Measurements from ENCODE around the gene MXD1.
"Not testable (repeated sequence)": the region's sequence is repeated elsewhere in the genome, so short reads cannot be mapped to it uniquely, and the experiment has no call there.

MXD1 gene, protein sequence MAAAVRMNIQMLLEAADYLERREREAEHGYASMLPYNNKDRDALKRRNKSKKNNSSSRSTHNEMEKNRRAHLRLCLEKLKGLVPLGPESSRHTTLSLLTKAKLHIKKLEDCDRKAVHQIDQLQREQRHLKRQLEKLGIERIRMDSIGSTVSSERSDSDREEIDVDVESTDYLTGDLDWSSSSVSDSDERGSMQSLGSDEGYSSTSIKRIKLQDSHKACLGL

DNA sequence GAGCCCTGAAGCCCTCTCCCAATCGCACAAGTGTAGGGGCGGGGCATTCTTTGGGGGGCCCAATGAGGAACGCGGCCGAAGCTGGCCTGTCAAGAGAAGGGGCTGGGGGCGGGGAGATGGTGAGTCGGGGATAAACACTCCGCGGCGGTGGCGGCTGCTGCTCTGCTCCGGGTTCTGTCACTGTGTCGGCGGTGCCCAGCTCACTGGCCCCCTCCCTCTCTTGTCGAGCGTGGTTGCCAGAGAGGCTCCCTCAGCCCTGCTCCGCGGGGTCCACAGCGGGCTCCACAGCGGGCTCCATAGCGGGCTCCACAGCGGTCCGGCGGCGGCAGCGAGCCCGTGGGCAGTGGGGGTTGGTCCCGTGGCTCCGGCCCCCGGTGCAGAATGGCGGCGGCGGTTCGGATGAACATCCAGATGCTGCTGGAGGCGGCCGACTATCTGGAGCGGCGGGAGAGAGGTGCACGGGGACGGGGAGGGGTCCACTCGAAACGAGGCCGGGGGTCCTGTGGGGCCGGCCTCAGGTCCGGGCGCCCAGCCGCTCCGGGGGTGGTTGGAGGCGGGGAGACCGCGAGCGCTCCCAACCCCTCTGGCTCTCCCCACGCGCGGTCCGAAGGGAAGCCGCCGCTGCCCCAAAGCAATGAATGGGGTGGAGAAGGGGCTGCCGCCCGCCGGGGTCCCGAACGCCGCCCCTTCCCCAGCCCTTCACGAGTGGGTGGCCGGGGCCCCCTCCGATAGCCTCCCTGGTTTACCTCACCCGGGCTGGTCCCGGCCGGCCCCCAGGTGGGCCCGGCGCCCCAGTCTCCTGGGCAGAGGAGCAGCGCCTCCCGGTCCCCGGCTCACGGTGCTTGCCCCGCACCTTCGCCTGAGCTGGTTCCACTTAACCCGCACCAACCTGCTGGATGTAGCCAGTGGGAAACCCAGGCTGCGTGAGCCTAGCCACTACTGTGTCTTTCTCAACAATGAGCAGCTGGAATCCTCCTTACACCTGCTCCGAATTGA is at the start of gene MXD1:
Gene MXD1 (plus strand): TSS at position 160 of the 996 bp plus-strand sequence. CDS start 222 bp downstream, at position 382.
- DNase-seq: no peak

DNA sequence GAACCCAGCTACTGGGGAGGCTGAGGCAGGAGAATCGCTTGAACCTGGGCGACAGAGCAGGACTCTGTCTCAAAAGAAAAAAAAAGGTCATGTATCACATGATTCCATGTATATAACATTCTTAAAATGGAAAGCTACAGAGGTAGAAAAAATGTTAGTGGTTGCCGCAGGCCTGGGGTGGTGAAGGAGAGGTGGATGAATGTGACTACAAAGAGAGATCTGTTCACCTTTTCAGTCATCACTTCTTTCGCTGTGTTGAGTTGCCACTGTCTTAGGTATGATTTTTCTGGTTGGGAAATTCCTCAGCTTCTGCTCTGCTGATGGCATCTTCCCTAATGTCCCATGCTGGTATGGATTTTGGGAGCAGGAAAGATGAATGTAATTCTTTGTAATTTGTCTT is 26.5 kb upstream of the MXD1 start:
- no peak for DNase-seq

- no peak for DNase-seq
Observed at GRCh38 chr2:69889302-69889701, 25.6 kb upstream of the MXD1 start.

DNA sequence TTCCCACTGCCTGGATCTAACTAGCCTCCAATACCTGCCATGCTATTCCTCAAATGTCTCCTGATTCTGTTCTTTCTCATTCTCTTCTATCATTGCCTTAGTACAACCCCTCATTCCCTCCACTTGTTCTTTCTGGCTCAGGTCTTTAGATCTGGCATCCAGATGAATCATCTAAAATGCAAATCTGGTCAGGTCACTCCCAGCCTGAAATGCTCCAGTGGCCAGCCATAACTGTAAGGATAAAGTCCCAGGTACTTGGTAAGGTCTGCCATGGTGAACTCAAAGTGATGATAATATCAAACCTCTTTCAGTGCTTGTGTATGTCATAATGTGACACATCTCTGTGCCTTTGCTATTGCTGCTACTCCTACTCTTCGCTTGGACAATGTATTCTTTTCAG is 24.0 kb upstream of the MXD1 start:
- DNase-seq: no peak

DNA sequence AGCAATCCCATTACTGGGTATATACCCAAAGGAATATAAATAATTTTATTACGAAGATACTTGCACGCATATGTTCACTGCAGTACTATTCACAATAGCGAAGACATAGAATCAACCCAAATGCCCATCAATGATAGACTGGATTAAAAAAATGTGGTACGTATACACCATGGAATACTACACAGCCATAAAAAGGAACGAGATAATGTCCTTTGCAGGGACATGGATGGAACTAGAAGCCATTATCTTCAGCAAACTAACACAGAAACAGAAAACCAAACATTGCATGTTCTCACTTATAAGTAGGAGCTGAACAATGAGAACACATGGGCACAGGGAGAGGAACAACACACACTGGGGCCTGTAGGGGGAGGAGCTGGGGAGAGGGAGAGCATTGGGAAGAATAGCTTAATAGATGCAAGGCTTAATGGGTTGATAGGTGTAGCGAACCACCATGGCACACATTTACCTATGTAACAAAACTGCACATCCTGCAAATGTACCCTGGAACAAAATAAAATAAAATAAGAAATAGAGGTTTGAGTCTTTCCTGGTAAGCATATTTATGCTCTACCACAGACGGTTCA is 22.0 kb upstream of the MXD1 start:
- DNase-seq: not testable (repeated sequence)

- peak; percentile 62 for DNase-seq
Observed at GRCh38 chr2:69893684-69894551, 21.0 kb upstream of the MXD1 start, which contains the start of gene SNRNP27. SNRNP27 (plus strand) TSS chr2:69893956; CDS start chr2:69893985, 29 bp downstream.

- not testable (repeated sequence) for DNase-seq
Observed at GRCh38 chr2:69894737-69895136, 20.2 kb upstream of the MXD1 start.

- DNase-seq: no peak
Observed at GRCh38 chr2:69902213-69902922, 12.5 kb upstream of the MXD1 start.

DNA sequence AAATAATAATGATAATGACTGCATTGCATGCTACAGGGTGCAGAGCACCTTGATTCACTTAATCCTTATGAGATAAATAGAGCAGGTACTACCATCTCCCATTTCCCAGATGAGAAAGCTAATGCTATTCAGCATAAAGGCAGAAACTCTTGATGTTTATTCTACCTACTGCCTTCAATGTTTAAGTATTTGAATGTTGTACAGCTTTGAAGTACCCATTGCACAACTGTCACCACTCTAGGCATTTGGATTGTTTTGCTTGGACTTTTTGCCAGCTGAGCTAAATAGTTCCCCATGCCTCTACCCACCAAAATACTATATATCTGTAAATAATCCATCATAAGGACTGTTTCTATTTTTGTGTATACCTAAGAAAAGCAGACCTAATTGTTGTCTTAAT is 7.7 kb upstream of the MXD1 start:
- no peak for DNase-seq

GRCh38 chr2:69911985-69912563 is 2.8 kb upstream of the MXD1 start:
- DNase-seq: peak; percentile 9

- peak; percentile 100 for DNase-seq
Observed at GRCh38 chr2:69914164-69914949, 552 bp upstream of the MXD1 start.

- DNase-seq: no peak
Observed at GRCh38 chr2:69916106-69916505, 1.2 kb downstream of the MXD1 start.

- DNase-seq: no peak
Observed at GRCh38 chr2:69917852-69918251, 2.9 kb downstream of the MXD1 start.

- DNase-seq: no peak
Observed at GRCh38 chr2:69918401-69918800, 3.5 kb downstream of the MXD1 start.

GRCh38 chr2:69923116-69923515 is 8.2 kb downstream of the MXD1 start:
- DNase-seq: no peak

DNA sequence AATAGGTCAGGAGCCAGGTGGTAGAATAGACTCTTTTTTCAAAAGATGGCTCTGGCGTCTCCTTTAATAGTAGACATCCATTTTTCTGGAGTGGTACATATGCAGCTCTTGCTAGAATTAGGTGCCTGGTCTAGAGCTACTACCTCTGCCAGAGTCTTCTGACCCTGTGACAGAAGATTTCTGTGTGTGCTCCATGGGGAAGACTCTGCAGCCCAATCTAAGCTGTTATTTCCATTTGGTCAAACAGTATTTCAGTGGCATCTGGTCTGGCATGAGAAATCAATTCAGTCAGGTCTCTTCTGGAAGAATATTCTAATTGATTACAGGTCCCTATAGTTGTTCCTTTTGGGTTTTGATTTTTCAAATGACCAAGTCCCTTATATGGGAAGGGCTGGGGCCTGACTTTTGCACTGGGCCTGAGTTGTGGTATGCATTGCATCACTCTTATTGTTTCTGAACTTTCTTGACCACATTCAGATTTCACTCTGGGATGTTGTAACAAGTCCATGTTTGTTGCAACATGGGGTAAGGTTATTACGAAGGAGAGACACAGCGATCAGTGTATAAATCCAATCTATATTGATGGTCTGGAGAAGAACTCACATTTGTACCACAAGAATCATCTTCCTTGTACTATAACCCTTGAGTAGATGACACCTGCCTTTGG is 12.1 kb downstream of the MXD1 start:
- no peak for DNase-seq

DNA sequence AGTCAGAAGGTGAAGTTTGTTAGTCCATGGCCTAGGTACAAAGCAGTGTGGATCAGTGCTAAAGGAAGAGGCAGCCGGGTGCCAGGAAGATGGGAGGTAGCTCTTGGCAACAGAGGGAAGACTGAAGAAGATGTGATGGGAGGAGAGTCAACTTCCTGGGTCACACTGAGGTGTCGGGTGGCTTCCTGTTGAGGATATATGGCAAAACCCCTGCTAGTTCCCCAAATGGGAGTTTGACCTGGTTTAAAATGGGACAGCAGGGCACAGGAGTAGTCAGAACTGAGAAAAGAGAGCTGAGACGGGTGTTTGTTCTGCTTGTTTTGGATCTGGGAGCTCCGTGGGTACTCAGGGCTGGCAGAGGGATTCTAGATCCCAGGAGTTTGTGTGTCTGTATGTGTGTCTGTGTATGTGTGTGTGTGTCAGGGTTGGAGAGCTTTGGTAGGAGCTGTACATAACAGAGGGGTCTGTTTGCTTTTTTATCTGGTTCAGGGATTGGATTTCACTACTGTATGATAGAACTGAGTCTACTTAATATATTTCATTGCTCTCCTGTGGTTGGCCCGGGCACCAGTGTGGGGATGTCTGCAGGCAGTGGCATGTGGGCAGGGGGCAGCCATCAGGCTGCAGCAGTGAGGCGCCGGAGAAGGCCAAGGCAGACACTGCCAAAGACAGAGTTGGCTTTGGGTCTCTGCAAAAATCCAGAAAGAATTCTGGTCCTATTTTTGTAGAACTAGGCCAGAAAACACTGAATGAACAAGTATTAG is 17.1 kb downstream of the MXD1 start:
- no peak for DNase-seq

DNA sequence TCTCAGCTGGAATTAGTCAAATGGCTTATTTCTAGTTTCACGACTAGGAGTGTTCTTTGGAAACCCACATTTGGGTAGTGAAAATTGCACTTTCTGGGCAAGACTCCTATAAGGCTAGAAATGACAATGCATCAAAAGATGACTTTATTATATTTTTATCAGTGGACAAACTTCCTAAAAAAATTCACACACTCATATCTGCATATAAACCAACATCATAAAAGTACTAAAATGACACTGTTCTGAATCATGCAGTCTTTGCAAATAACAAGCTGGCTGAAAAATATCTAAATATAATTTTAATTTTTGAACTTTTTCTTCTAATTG is 17.6 kb downstream of the MXD1 start:
- no peak for DNase-seq

DNA sequence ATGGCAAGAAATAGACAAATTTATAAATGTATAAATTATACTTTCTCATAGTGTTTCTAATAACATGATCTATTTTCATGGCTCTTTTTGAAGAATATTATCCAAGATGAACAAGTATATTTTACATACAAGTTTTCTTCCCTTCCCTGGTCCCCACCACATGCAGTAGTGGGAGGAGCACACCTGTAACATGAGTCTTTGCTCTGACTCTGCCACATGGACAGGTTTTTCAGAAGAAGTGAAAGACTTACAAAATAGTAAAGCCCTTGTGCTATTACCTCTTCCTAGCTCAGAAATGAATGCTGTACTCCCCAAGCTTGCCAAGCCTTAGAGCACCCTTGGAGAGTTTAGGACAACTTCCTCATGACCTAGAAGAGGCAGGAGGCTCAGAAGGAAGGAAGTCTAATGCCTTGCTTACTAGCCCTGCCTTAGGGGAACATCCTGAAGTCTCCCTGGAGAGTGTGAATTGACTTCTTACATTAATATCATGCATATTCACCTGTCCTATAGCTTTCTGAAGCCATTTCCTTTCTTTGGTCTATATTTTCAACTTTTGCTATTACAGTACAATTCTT is 18.4 kb downstream of the MXD1 start:
- no peak for DNase-seq
